ENCODE results near the gene UTP25. TPM values are rescaled to one million over a fixed set of nuclear protein-coding genes. Genes with fewer than 3 reads are reported as not detected.
"Not testable (repeated sequence)": the region's sequence is repeated elsewhere in the genome, so short reads cannot be mapped to it uniquely, and the experiment has no call there.

Gene UTP25
- total and polyA plus RNA-seq, 2 experiments from 2014 or later, result 9.5 to 12.2 TPM

GRCh38 chr1:209787551-209787950 lies 40.2 kb upstream of the UTP25 start:
- WGBS, 2 experiments (ENCODE audit: low coverage in 1 of 2, low lambda C conversion rate in 2 of 2, missing lambda C conversion rate in 2 of 2), result 22 to 27% methylated on average over 2 of the region's 2 CpGs
- DNase-seq, result peak; percentile 47

GRCh38 chr1:209789245-209789644 lies 38.5 kb upstream of the UTP25 start:
- Histone ChIP-seq H3K4me2 (ENCODE audit: unreplicated experiment) (no peak overlapping the region), H2AFZ (no peak overlapping the region)
- 41 to 50% methylated on average over 1 of the region's 1 CpG for WGBS, 2 experiments (ENCODE audit: low coverage in 1 of 2, low lambda C conversion rate in 2 of 2, missing lambda C conversion rate in 2 of 2)

More at GRCh38 chr1:209787551-209787950, 40.2 kb upstream of the UTP25 start:
- Histone ChIP-seq H4K20me1 (ENCODE audit: insufficient read depth) (no peaks in the 10 kb centered on the region), H3K9me3 (ENCODE audit: low read depth) (no peaks in the 10 kb centered on the region), H3K4me3 (no peak overlapping the region), H2AFZ (0 out of 2 replicates have a peak overlapping the region, but pooled peaks have one; percentile 7), H3K4me1 (ENCODE audit: insufficient read depth) (peaks cover 9% of the 10 kb centered on the region; the same call in 1 of the 2 replicates), H3K9me2 (ENCODE audit: insufficient read depth) (0 out of 2 replicates have a peak, but pooled peaks cover 2% of the 10 kb centered on the region), H3K79me2 (ENCODE audit: insufficient read depth) (peaks cover 10% of the 10 kb centered on the region), H3F3A (ENCODE audit: insufficient read depth) (no peaks in the 10 kb centered on the region), H3K36me3 (ENCODE audit: low read depth) (no peaks in the 10 kb centered on the region), H3K27me3 (replicated peaks; ENCODE audit: insufficient read depth) (peaks cover 1% of the 10 kb centered on the region; the same call in 1 of the 2 replicates), H3K9ac (no peak overlapping the region), H3K4me2 (ENCODE audit: unreplicated experiment) (no peak overlapping the region), H3K27ac (no peak overlapping the region)
- in situ Hi-C loops (cut with MboI), result no loop called here
- TF ChIP-seq EZH2phosphoT487 (IDR thresholded peaks at IDR 0.05; ENCODE audit: insufficient read depth, low read depth) (no peak), EZH2 (IDR thresholded peaks at IDR 0.05; ENCODE audit: insufficient read depth, poor library complexity, severe bottlenecking) (no peak)

GRCh38 chr1:209790286-209791193 lies 37.2 kb upstream of the UTP25 start:
- in situ Hi-C loops (cut with MboI), result no loop called here
- no peak overlapping the region for H3K27ac ChIP-seq

More at GRCh38 chr1:209789245-209789644, 38.5 kb upstream of the UTP25 start:
- TF ChIP-seq EZH2 (IDR thresholded peaks at IDR 0.05; ENCODE audit: insufficient read depth, poor library complexity, severe bottlenecking) (no peak), EZH2phosphoT487 (IDR thresholded peaks at IDR 0.05; ENCODE audit: insufficient read depth, low read depth) (no peak)
- 0 out of 2 replicates have a peak, but pooled peaks cover 2% of the 10 kb centered on the region for H3K9me2 ChIP-seq (ENCODE audit: insufficient read depth)
- no peak overlapping the region for H3K27ac ChIP-seq
- peaks cover 4% of the 10 kb centered on the region; the same call in 1 of the 2 replicates for H3K27me3 ChIP-seq (replicated peaks; ENCODE audit: insufficient read depth)
- H3K36me3 ChIP-seq (ENCODE audit: low read depth), result no peaks in the 10 kb centered on the region
- no peaks in the 10 kb centered on the region for H4K20me1 ChIP-seq (ENCODE audit: insufficient read depth)
- no peak overlapping the region for H3K9ac ChIP-seq
- H3K4me3 ChIP-seq, result no peak overlapping the region
- no peaks in the 10 kb centered on the region for H3F3A ChIP-seq (ENCODE audit: insufficient read depth)
- no peak for DNase-seq
- H3K79me2 ChIP-seq (ENCODE audit: insufficient read depth), result no peaks in the 10 kb centered on the region
- in situ Hi-C loops (cut with MboI), result no loop called here
- no peaks in the 10 kb centered on the region for H3K9me3 ChIP-seq (ENCODE audit: low read depth)
- H3K4me1 ChIP-seq (ENCODE audit: insufficient read depth), result peaks cover 3% of the 10 kb centered on the region; the same call in 1 of the 2 replicates

GRCh38 chr1:209791920-209792319 lies 35.9 kb upstream of the UTP25 start:
- Histone ChIP-seq H3K9me2 (ENCODE audit: insufficient read depth) (no peaks in the 10 kb centered on the region), H3K79me2 (ENCODE audit: insufficient read depth) (no peaks in the 10 kb centered on the region), H3K4me2 (ENCODE audit: unreplicated experiment) (no peak overlapping the region), H3K4me3 (no peak overlapping the region), H3K27ac (no peak overlapping the region), H3K9me3 (ENCODE audit: low read depth) (no peaks in the 10 kb centered on the region), H3K27me3 (replicated peaks; ENCODE audit: insufficient read depth) (peaks cover 4% of the 10 kb centered on the region; the same call in 1 of the 2 replicates), H3K36me3 (ENCODE audit: low read depth) (no peaks in the 10 kb centered on the region), H3F3A (ENCODE audit: insufficient read depth) (no peaks in the 10 kb centered on the region), H3K4me1 (ENCODE audit: insufficient read depth) (no peaks in the 10 kb centered on the region), H4K20me1 (ENCODE audit: insufficient read depth) (no peaks in the 10 kb centered on the region), H3K9ac (no peak overlapping the region), H2AFZ (no peak overlapping the region)
- in situ Hi-C loops (cut with MboI), result no loop called here
- TF ChIP-seq EZH2 (IDR thresholded peaks at IDR 0.05; ENCODE audit: insufficient read depth, poor library complexity, severe bottlenecking) (no peak), EZH2phosphoT487 (IDR thresholded peaks at IDR 0.05; ENCODE audit: insufficient read depth, low read depth) (no peak)
- 33 to 35% methylated on average over 1 of the region's 1 CpG for WGBS, 2 experiments (ENCODE audit: low coverage in 1 of 2, low lambda C conversion rate in 2 of 2, missing lambda C conversion rate in 2 of 2)
- no peak for DNase-seq

More at GRCh38 chr1:209790286-209791193, 37.2 kb upstream of the UTP25 start:
- Histone ChIP-seq H3K9ac (no peak overlapping the region), H3K9me2 (ENCODE audit: insufficient read depth) (no peaks in the 10 kb centered on the region), H3K4me3 (no peak overlapping the region), H3K4me2 (ENCODE audit: unreplicated experiment) (no peak overlapping the region), H3K79me2 (ENCODE audit: insufficient read depth) (no peaks in the 10 kb centered on the region), H4K20me1 (ENCODE audit: insufficient read depth) (no peaks in the 10 kb centered on the region), H3F3A (ENCODE audit: insufficient read depth) (no peaks in the 10 kb centered on the region), H3K36me3 (ENCODE audit: low read depth) (no peaks in the 10 kb centered on the region), H2AFZ (no peak overlapping the region), H3K27me3 (replicated peaks; ENCODE audit: insufficient read depth) (peaks cover 4% of the 10 kb centered on the region; the same call in 1 of the 2 replicates), H3K9me3 (ENCODE audit: low read depth) (no peaks in the 10 kb centered on the region), H3K4me1 (ENCODE audit: insufficient read depth) (no peaks in the 10 kb centered on the region)
- peak; percentile 7 for DNase-seq
- WGBS, 2 experiments (ENCODE audit: low coverage in 1 of 2, low lambda C conversion rate in 2 of 2, missing lambda C conversion rate in 2 of 2), result 61 to 69% methylated on average over 10 of the region's 10 CpGs
- TF ChIP-seq EZH2phosphoT487 (IDR thresholded peaks at IDR 0.05; ENCODE audit: insufficient read depth, low read depth) (no peak), EZH2 (IDR thresholded peaks at IDR 0.05; ENCODE audit: insufficient read depth, poor library complexity, severe bottlenecking) (no peak)

- in situ Hi-C loops (cut with MboI); H3K9me3 ChIP-seq (ENCODE audit: low read depth); H3K79me2 ChIP-seq (ENCODE audit: insufficient read depth); H3F3A ChIP-seq (ENCODE audit: insufficient read depth); H4K20me1 ChIP-seq (ENCODE audit: insufficient read depth); H3K27ac ChIP-seq; H3K4me3 ChIP-seq; H3K9ac ChIP-seq; H3K27me3 ChIP-seq (replicated peaks; ENCODE audit: insufficient read depth); H3K36me3 ChIP-seq (ENCODE audit: low read depth); DNase-seq; H3K9me2 ChIP-seq (ENCODE audit: insufficient read depth); H3K4me1 ChIP-seq (ENCODE audit: insufficient read depth); H2AFZ ChIP-seq; H3K4me2 ChIP-seq (ENCODE audit: unreplicated experiment): not testable (repeated sequence)
- WGBS, 2 experiments (ENCODE audit: low coverage in 1 of 2, low lambda C conversion rate in 2 of 2, missing lambda C conversion rate in 2 of 2), result 37 to 40% methylated on average over 3 of the region's 3 CpGs
These were observed 34.1 kb upstream of the UTP25 start for GRCh38 chr1:209793711-209794110.
